Measurements from ENCODE around the gene TRAF3IP1. TPM values are rescaled to one million over a fixed set of nuclear protein-coding genes. Genes with fewer than 3 reads are reported as not detected.
"Not testable (repeated sequence)": the region's sequence is repeated elsewhere in the genome, so short reads cannot be mapped to it uniquely, and the experiment has no call there.

Gene TRAF3IP1
- polyA plus RNA-seq, 4 donors = 15.8 to 24.6 (median 22.1) TPM

- DNase-seq (ENCODE audit: low read depth in 4 of 4, low spot score in 2 of 4) = not testable (repeated sequence)
Measured at GRCh38 chr2:238372277-238372676, 52.0 kb downstream of the TRAF3IP1 start.

- DNase-seq (ENCODE audit: low read depth in 4 of 4, low spot score in 2 of 4) = no peak
Measured at GRCh38 chr2:238376884-238377391, 56.6 kb downstream of the TRAF3IP1 start.

- DNase-seq (ENCODE audit: low read depth in 4 of 4, low spot score in 2 of 4) = no peak
Measured at GRCh38 chr2:238378230-238379095, 58.1 kb downstream of the TRAF3IP1 start.

- DNase-seq (ENCODE audit: low read depth in 4 of 4, low spot score in 2 of 4) = no peak
Measured at GRCh38 chr2:238379096-238379810, 58.9 kb downstream of the TRAF3IP1 start.

GRCh38 chr2:238380336-238380735 lies 60.0 kb downstream of the TRAF3IP1 start:
- no peak for DNase-seq (ENCODE audit: low read depth in 4 of 4, low spot score in 2 of 4)

- no peak for DNase-seq (ENCODE audit: low read depth in 4 of 4, low spot score in 2 of 4)
Measured at GRCh38 chr2:238380785-238381184, 60.5 kb downstream of the TRAF3IP1 start.

GRCh38 chr2:238381341-238382115 lies 61.2 kb downstream of the TRAF3IP1 start:
- DNase-seq (ENCODE audit: low read depth in 4 of 4, low spot score in 2 of 4) = no peak

- DNase-seq (ENCODE audit: low read depth in 4 of 4, low spot score in 2 of 4) = no peak
Measured at GRCh38 chr2:238382381-238382781, 62.1 kb downstream of the TRAF3IP1 start.

- no peak for DNase-seq (ENCODE audit: low read depth in 4 of 4, low spot score in 2 of 4)
Measured at GRCh38 chr2:238383135-238383534, 62.8 kb downstream of the TRAF3IP1 start.

- DNase-seq (ENCODE audit: low read depth in 4 of 4, low spot score in 2 of 4) = no peak
Measured at GRCh38 chr2:238383743-238384380, 63.5 kb downstream of the TRAF3IP1 start.

GRCh38 chr2:238387332-238387731 lies 67.0 kb downstream of the TRAF3IP1 start:
- no peak for DNase-seq (ENCODE audit: low read depth in 4 of 4, low spot score in 2 of 4)

- no peak for DNase-seq (ENCODE audit: low read depth in 4 of 4, low spot score in 2 of 4)
Measured at GRCh38 chr2:238388794-238389193, 68.5 kb downstream of the TRAF3IP1 start.

- no peak for DNase-seq (ENCODE audit: low read depth in 4 of 4, low spot score in 2 of 4)
Measured at GRCh38 chr2:238389988-238390589, 69.8 kb downstream of the TRAF3IP1 start.

GRCh38 chr2:238391042-238391689 lies 70.8 kb downstream of the TRAF3IP1 start:
- DNase-seq (ENCODE audit: low read depth in 4 of 4, low spot score in 2 of 4) = no peak

GRCh38 chr2:238396663-238397062 lies 76.3 kb downstream of the TRAF3IP1 start:
- no peak for DNase-seq (ENCODE audit: low read depth in 4 of 4, low spot score in 2 of 4)

- no peak for DNase-seq (ENCODE audit: low read depth in 4 of 4, low spot score in 2 of 4)
Measured at GRCh38 chr2:238397356-238397755, 77.0 kb downstream of the TRAF3IP1 start.

- no peak for DNase-seq (ENCODE audit: low read depth in 4 of 4, low spot score in 2 of 4)
Measured at GRCh38 chr2:238398577-238398976, 78.3 kb downstream of the TRAF3IP1 start.

- no peak for DNase-seq (ENCODE audit: low read depth in 4 of 4, low spot score in 2 of 4)
Measured at GRCh38 chr2:238399094-238399493, 78.8 kb downstream of the TRAF3IP1 start.

- DNase-seq (ENCODE audit: low read depth in 4 of 4, low spot score in 2 of 4) = no peak
Measured at GRCh38 chr2:238401551-238401950, 81.2 kb downstream of the TRAF3IP1 start.

Measured in left renal cortex interstitium (tissue), 4 donors.